ENCODE measurements around the gene IRF7.

IRF7 gene

GRCh38 chr11:640021-640706 is 24.4 kb upstream of the IRF7 start:
- DNase-seq, result no peak

GRCh38 chr11:639332-639955 is 23.7 kb upstream of the IRF7 start:
- DNase-seq, result no peak

GRCh38 chr11:638631-639331 is 23.0 kb upstream of the IRF7 start:
- DNase-seq, result no peak

- DNase-seq, result no peak
Measured at GRCh38 chr11:637593-638521, 22.1 kb upstream of the IRF7 start.

GRCh38 chr11:637333-637592 is 21.5 kb upstream of the IRF7 start:
- no peak for DNase-seq

- no peak for DNase-seq
Measured at GRCh38 chr11:636511-637332, 21.0 kb upstream of the IRF7 start, which contains the start of gene DRD4. Gene DRD4 (plus strand): TSS chr11:637269. CDS start chr11:637305, 36 bp downstream.

GRCh38 chr11:635945-636510 is 20.3 kb upstream of the IRF7 start:
- DNase-seq, result no peak

- no peak for DNase-seq
Measured at GRCh38 chr11:630871-631270, 15.1 kb upstream of the IRF7 start.

- DNase-seq, result no peak
Measured at GRCh38 chr11:629237-629583, 13.5 kb upstream of the IRF7 start.

- no peak for DNase-seq
Measured at GRCh38 chr11:628056-628455, 12.3 kb upstream of the IRF7 start.

- no peak for DNase-seq
Measured at GRCh38 chr11:627308-627576, 11.5 kb upstream of the IRF7 start.

GRCh38 chr11:626475-627307 is 10.9 kb upstream of the IRF7 start, which contains the start of gene SCT:
Gene SCT (minus strand): TSS chr11:627181. CDS start chr11:627143, 38 bp downstream.
- no peak for DNase-seq

- no peak for DNase-seq
Measured at GRCh38 chr11:625636-626268, 10.0 kb upstream of the IRF7 start.

GRCh38 chr11:624705-625635 is 9.2 kb upstream of the IRF7 start, which contains the start of gene CDHR5:
Gene CDHR5 (minus strand): TSS chr11:624955. CDS start chr11:624902, 53 bp downstream.
- DNase-seq, result no peak

- DNase-seq, result no peak
Measured at GRCh38 chr11:623999-624704, 8.4 kb upstream of the IRF7 start.

- no peak for DNase-seq
Measured at GRCh38 chr11:623349-623869, 7.7 kb upstream of the IRF7 start.

GRCh38 chr11:621838-622237 is 6.1 kb upstream of the IRF7 start:
- no peak for DNase-seq

- DNase-seq, result no peak
Measured at GRCh38 chr11:620935-621814, 5.4 kb upstream of the IRF7 start.

Data from NCI-H2171 (cell line).